GM23338 (cell line): ENCODE results near the gene ZNF248.

Experiments used
- EZH2 ChIP-seq: fragments of 200-600 bp; sonication (generic); IDR thresholded peaks from one replicate; pipeline ENCODE4 v1.8.0; 2017; ENCODE audit warnings: antibody characterized with exemption, mild to moderate bottlenecking, low read depth; ENCODE audit not compliant: unreplicated experiment
- EZH2phosphoT487 ChIP-seq: fragments of 200-600 bp; sonication (generic); IDR thresholded peaks from one replicate; pipeline ENCODE4 v1.8.1; 2018; ENCODE audit warnings: antibody characterized with exemption; ENCODE audit not compliant: unreplicated experiment
- POLR2AphosphoS5 ChIP-seq: IDR thresholded peaks from 2 replicates; pipeline ENCODE4 v1.6.1; 2016; ENCODE audit warnings: antibody characterized with exemption, low read depth
- ZNF331 ChIP-seq: fragments of 250-450 bp; sonication (Bioruptor Pico); IDR thresholded peaks from 2 replicates; pipeline ENCODE4 v1.5.0; 2020; ENCODE audit warnings: low read depth, mild to moderate bottlenecking, moderate library complexity
- TF ChIP-seq, protein P1 (sequence below), 2 experiments: fragments of 200-600 bp in 1 of 2; sonication (generic) in 1 of 2; conservative IDR thresholded peaks; 2 replicates each; pipeline versions ENCODE4 v1.5.1 to v1.6.1; 2016 to 2017; ENCODE audit warnings: antibody characterized with exemption in 2 of 2, low read depth in 2 of 2, mild to moderate bottlenecking in 2 of 2, moderate library complexity in 1 of 2
- TF ChIP-seq, protein P2 (sequence below): IDR thresholded peaks from one replicate; pipeline ENCODE4 v1.6.1; 2018; ENCODE audit warnings: antibody characterized with exemption; ENCODE audit not compliant: unreplicated experiment

DNA sequence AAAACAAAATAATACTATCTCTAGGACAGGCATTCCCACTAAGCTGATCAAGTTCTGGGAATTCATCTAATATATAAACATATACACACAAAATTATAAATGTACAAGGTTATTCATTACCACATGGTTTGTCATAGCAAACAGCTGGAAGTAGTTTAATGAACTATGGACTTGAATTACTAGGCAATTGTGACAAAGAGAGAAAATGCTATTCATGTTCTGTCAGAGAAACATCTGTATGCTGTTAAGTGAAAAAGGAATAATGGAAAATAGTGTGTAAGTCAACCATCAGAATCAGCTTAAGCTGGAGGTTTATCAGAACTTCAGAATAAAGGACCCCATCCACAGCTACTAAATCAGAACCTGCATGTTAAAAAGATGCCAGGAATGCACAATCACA lies 2.8 kb downstream of the ZNF248 start:
- TF ChIP-seq, protein P1, sequence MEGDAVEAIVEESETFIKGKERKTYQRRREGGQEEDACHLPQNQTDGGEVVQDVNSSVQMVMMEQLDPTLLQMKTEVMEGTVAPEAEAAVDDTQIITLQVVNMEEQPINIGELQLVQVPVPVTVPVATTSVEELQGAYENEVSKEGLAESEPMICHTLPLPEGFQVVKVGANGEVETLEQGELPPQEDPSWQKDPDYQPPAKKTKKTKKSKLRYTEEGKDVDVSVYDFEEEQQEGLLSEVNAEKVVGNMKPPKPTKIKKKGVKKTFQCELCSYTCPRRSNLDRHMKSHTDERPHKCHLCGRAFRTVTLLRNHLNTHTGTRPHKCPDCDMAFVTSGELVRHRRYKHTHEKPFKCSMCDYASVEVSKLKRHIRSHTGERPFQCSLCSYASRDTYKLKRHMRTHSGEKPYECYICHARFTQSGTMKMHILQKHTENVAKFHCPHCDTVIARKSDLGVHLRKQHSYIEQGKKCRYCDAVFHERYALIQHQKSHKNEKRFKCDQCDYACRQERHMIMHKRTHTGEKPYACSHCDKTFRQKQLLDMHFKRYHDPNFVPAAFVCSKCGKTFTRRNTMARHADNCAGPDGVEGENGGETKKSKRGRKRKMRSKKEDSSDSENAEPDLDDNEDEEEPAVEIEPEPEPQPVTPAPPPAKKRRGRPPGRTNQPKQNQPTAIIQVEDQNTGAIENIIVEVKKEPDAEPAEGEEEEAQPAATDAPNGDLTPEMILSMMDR (conservative IDR thresholded peaks at IDR 0.05; ENCODE audit: low read depth in 2 of 2), result no peak
- no peak for TF ChIP-seq EZH2
- no peak for TF ChIP-seq POLR2AphosphoS5
- TF ChIP-seq, protein P2, sequence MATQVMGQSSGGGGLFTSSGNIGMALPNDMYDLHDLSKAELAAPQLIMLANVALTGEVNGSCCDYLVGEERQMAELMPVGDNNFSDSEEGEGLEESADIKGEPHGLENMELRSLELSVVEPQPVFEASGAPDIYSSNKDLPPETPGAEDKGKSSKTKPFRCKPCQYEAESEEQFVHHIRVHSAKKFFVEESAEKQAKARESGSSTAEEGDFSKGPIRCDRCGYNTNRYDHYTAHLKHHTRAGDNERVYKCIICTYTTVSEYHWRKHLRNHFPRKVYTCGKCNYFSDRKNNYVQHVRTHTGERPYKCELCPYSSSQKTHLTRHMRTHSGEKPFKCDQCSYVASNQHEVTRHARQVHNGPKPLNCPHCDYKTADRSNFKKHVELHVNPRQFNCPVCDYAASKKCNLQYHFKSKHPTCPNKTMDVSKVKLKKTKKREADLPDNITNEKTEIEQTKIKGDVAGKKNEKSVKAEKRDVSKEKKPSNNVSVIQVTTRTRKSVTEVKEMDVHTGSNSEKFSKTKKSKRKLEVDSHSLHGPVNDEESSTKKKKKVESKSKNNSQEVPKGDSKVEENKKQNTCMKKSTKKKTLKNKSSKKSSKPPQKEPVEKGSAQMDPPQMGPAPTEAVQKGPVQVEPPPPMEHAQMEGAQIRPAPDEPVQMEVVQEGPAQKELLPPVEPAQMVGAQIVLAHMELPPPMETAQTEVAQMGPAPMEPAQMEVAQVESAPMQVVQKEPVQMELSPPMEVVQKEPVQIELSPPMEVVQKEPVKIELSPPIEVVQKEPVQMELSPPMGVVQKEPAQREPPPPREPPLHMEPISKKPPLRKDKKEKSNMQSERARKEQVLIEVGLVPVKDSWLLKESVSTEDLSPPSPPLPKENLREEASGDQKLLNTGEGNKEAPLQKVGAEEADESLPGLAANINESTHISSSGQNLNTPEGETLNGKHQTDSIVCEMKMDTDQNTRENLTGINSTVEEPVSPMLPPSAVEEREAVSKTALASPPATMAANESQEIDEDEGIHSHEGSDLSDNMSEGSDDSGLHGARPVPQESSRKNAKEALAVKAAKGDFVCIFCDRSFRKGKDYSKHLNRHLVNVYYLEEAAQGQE, result no peak
- no peak for TF ChIP-seq ZNF331 (CRISPR knock-in tag)
- no peak for TF ChIP-seq EZH2phosphoT487
